Spleen (tissue), 7 donors: ENCODE data around the gene ATG7.

Experiments
- CTCF ChIP-seq, 11 experiments: fragments of 200-600 bp in 7 of 11; fragments of 450-650 bp in 4 of 11; sonication (generic) in 4 of 11; IDR thresholded peaks in 8 of 11; conservative IDR thresholded peaks in 3 of 11; 1 replicate in 7 of 11; 2 replicates in 4 of 11; pipeline versions ENCODE4 v1.4.0 to v1.8.0; 2016 to 2021; ENCODE audit warnings: antibody characterized with exemption in 11 of 11, inconsistent platforms in 4 of 11, mild to moderate bottlenecking in 1 of 11
- POLR2A ChIP-seq, 3 donors: fragments of 450-650 bp; IDR thresholded peaks; one replicate each; pipeline ENCODE4 v1.5.1; 2017; ENCODE audit warnings: antibody characterized with exemption in 3 of 3, mild to moderate bottlenecking in 1 of 3
- donor health status: DM: no; HTN: no; CAD: no; lungs with moderate emphysema.
- donor health status: DM: no; HTN: no; CAD: no.
- donor health status: DM: no; HTN: no; CAD: no.

- TF ChIP-seq CTCF (IDR thresholded peaks at IDR 0.05 in 8 of 11, conservative IDR thresholded peaks at IDR 0.05 in 3 of 11) (no peak), POLR2A (IDR thresholded peaks at IDR 0.05) (no peak)
These were observed 24.9 kb downstream of the ATG7 start for GRCh38 chr3:11297126-11297525.
